NCI-H146 treated with DMSO at 0.1 percent for 48 hours (cell line): ENCODE data around the gene SLC9A8.

Source experiments
- DNase-seq: peaks from one replicate; lab custom pipeline; 2025; ENCODE audit not compliant: unreplicated experiment; lab: John Stamatoyannopoulos, UW

The SLC9A8 gene

GRCh38 chr20:49914310-49915117, 101.9 kb downstream of the SLC9A8 start:
- DNase-seq = no peak

DNA sequence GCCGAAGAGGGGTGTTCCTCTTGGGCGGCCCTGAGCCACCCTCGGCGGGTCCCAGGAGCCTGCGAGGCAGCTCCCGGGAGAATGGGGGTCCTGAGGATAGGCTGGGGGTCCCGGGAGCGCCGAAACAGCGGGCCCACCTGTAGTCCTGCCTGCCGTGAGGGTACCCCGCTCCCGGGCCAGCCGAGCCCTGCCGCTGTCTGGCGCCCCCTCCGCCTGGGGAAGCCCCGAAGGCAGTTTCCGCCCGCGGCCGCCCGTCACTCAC, 102.4 kb downstream of the SLC9A8 start:
- no peak for DNase-seq

DNA sequence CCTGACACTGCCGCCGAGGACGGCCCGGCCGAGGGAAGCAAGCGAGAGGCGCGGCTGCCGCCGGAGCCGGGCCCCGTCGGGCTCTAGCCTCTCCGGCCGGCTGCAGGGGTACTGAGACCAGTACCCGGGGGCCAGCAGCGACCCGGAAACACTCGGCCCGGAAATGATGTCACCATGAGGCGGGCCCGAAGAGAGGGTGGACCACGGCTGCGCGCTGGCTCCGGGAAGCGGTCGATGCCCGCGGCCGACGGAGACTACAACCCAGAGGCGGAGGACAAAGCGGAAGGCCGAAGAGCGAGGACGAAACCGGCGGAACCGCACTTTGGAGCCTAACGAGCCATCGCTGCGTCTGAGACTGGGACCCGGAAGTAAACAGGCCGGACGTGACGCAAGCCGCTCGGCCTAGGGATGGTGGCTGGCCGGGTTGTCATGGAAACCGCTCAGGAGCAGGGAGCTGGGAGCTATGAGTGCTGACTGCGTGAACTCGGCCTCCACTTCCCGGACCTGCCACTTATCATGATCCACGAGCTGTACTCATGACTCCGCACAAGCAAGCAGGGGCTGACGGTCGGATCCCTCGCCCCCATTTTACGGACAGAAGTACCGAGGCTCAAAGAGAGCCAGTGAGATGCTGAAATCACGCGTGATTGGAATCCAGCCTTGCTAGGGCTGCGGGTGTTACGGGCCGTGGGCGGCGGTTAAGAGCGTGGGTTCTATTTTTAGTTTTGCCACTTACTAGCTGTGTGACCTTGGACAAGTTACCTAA, 102.9 kb downstream of the SLC9A8 start, which contains the start of gene SPATA2:
TSS of gene SPATA2 (minus strand) at position 150 of the 766 bp plus-strand sequence. CDS start 7,039 bp downstream, outside the sequence.
- DNase-seq = peak; percentile 92

GRCh38 chr20:49916146-49917002, 103.7 kb downstream of the SLC9A8 start:
- DNase-seq = peak; percentile 73

- no peak for DNase-seq
Observed at GRCh38 chr20:49918446-49918845, 105.8 kb downstream of the SLC9A8 start.

- DNase-seq = no peak
Observed at GRCh38 chr20:49919009-49919408, 106.4 kb downstream of the SLC9A8 start.

GRCh38 chr20:49919461-49919860, 106.8 kb downstream of the SLC9A8 start:
- no peak for DNase-seq

- DNase-seq = no peak
Observed at GRCh38 chr20:49924247-49924646, 111.6 kb downstream of the SLC9A8 start.

DNA sequence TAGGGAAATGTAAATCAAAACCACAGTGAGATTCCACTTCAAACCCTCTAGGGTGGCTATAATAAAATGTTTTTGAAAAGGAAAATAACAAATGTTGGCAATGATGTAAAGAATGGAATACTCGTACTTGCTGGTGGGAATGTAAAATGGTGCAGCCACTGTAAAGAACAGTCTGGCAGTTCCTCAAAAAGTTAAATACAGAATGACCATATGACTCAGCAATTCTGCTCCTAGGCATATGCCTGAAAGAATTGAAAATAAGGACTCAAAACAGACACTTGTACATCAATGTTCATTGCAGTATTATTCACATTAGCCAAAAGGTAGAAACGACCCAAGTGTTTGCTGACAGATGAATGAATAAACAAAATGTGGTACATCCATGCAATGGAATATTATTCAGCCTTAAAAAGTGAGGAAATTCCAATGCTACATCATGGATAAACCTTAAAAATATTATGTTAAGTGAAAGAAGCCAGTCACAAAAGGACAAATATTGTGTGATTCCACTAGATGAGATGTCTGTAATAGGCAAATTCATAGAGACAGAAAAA, 113.3 kb downstream of the SLC9A8 start:
- no peak for DNase-seq

- DNase-seq = peak; percentile 82
Observed at GRCh38 chr20:49928411-49929141, 115.9 kb downstream of the SLC9A8 start.

- DNase-seq = no peak
Observed at GRCh38 chr20:49929142-49929494, 116.5 kb downstream of the SLC9A8 start.

GRCh38 chr20:49935746-49936152, 123.1 kb downstream of the SLC9A8 start:
- peak; percentile 56 for DNase-seq

- peak; percentile 82 for DNase-seq
Observed at GRCh38 chr20:49936153-49937026, 123.8 kb downstream of the SLC9A8 start, which contains the start of gene RNF114. Gene RNF114, plus strand, starts transcription at chr20:49936397. Its CDS starts 16 bp downstream, at chr20:49936413.

- DNase-seq = no peak
Observed at GRCh38 chr20:49937027-49937929, 124.7 kb downstream of the SLC9A8 start.

DNA sequence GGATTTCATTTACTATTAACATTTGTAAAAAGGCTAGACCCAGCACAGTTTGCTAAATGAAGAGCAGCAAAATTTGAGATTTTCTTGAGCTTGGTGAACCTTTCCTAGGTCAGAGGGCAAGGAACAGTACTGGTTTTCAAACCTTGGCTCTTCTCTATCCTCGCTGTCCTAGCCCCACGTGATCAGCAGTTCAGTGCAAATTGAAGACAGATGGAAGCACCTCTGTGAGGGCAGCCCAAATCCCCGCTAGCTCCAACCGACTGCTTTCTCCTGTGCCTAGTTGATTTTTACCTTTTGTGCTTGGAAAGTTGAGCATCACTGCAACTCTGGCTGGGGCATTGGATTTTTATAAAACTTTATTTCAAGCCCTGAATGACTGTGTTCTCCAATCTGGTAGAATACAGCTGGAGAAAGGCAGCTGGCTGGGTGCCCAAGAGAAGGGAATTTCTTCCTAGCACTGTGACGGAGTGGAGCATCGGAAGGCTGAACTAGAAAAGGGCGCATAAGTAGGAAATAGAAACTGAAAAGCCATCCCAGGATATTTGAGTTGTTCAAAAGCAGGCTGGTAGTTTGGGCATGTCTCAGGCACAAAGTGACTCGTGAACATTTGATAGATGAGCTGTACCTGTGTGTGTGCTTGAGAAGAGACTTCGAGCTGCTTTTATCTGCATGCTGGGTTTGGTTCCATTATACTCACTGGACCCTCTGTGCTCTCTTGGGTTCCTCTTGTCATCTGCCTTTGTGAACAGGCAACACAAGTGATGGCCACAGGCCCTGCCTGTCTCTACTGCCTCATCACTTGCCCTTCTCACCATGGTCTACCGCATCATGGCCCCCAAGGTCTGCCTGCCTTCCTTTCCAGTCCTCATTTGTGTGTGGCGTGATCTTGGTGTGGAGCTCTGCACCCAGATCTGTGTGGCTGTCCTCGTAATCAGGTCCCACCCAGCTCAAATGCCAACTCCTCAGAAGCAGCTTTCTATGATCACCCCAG, 125.8 kb downstream of the SLC9A8 start:
- DNase-seq = no peak

DNA sequence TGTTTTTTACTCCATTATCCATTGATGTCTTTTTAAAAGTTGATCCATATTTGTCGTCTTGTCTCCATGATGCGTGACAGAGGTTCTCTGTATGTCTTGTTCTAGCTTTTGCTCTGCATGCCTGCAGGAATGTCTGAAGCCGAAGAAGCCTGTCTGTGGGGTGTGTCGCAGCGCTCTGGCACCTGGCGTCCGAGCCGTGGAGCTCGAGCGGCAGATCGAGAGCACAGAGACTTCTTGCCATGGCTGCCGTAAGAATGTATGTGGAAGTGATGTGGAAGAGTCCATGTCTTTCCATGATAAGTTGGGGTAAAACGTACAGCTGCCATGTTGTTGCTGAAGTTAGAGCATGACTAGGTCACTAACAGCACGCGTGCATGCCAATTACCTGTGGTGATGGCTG, 128.8 kb downstream of the SLC9A8 start:
- no peak for DNase-seq
